SK-N-SH treated with all-trans-retinoic acid at 6 μM for 48 hours (cell line): ENCODE data around the gene UMPS.
"Not testable (repeated sequence)": the region's sequence is repeated elsewhere in the genome, so short reads cannot be mapped to it uniquely, and the experiment has no call there.

Source experiments
- ATAC-seq: fragments of 200-7000 bp; cut with Tn5 transposase; 3 replicates; pipeline ENCODE4 v1.9.1; 2020; ENCODE audit warnings: mild to moderate bottlenecking, moderate library complexity
- ARNTL ChIP-seq: fragments of 450-650 bp; formaldehyde crosslinking; IDR thresholded peaks from 2 replicates; pipeline ENCODE4 v1.5.0; 2020; ENCODE audit warnings: low read depth, mild to moderate bottlenecking, moderate library complexity, borderline replicate concordance
- BACH2 ChIP-seq: fragments of 250-450 bp; sonication (Bioruptor Pico); IDR thresholded peaks from 2 replicates; pipeline ENCODE4 v1.9.0; 2021; ENCODE audit warnings: mild to moderate bottlenecking, borderline replicate concordance
- CSDC2 ChIP-seq: fragments of 250-450 bp; sonication (Bioruptor Pico); IDR thresholded peaks from 2 replicates; pipeline ENCODE4 v1.5.0; 2020; ENCODE audit warnings: mild to moderate bottlenecking, moderate library complexity
- CSRNP3 ChIP-seq: fragments of 250-450 bp; sonication (Bioruptor Pico); IDR thresholded peaks from 2 replicates; pipeline ENCODE4 v1.5.1; 2021; ENCODE audit warnings: mild to moderate bottlenecking, moderate library complexity
- ESRRG ChIP-seq: fragments of 250-450 bp; sonication (Bioruptor Pico); IDR thresholded peaks from 2 replicates; pipeline ENCODE4 v1.6.1; 2021; ENCODE audit warnings: mild to moderate bottlenecking
- GLIS3 ChIP-seq: fragments of 250-450 bp; sonication (Bioruptor Pico); IDR thresholded peaks from 2 replicates; pipeline ENCODE4 v1.5.0; 2020; ENCODE audit warnings: mild to moderate bottlenecking, moderate library complexity
- ISL1 ChIP-seq: fragments of 250-450 bp; sonication (Bioruptor Pico); IDR thresholded peaks from 2 replicates; pipeline ENCODE4 v2.1.2; 2022; ENCODE audit warnings: mild to moderate bottlenecking, moderate library complexity
- OSR1 ChIP-seq: fragments of 250-450 bp; sonication (Bioruptor Pico); IDR thresholded peaks from 2 replicates; pipeline ENCODE4 v1.8.0; 2022; ENCODE audit warnings: moderate library complexity, mild to moderate bottlenecking, inconsistent platforms
- PATZ1 ChIP-seq: fragments of 250-450 bp; sonication (Bioruptor Pico); IDR thresholded peaks from 2 replicates; pipeline ENCODE4 v1.8.0; 2020; ENCODE audit warnings: mild to moderate bottlenecking, moderate library complexity, borderline replicate concordance
- RARB ChIP-seq: fragments of 250-450 bp; sonication (Bioruptor Pico); IDR thresholded peaks from 2 replicates; pipeline ENCODE4 v1.8.0; 2021; ENCODE audit warnings: mild to moderate bottlenecking, moderate library complexity
- SNAI2 ChIP-seq: fragments of 250-450 bp; sonication (Bioruptor Pico); IDR thresholded peaks from 2 replicates; pipeline ENCODE4 v1.5.0; 2020; ENCODE audit warnings: mild to moderate bottlenecking, moderate library complexity
- TCF4 ChIP-seq: fragments of 250-450 bp; sonication (Bioruptor Pico); IDR thresholded peaks from 2 replicates; pipeline ENCODE4 v1.8.0; 2021; ENCODE audit warnings: mild to moderate bottlenecking, moderate library complexity, borderline replicate concordance
- TSHZ2 ChIP-seq: fragments of 250-450 bp; sonication (Bioruptor Pico); IDR thresholded peaks from 2 replicates; pipeline ENCODE4 v1.5.0; 2020; ENCODE audit warnings: mild to moderate bottlenecking, moderate library complexity
- ZC3H10 ChIP-seq: fragments of 250-450 bp; sonication (Bioruptor Pico); IDR thresholded peaks from 2 replicates; pipeline ENCODE4 v1.5.1; 2021; ENCODE audit warnings: mild to moderate bottlenecking, moderate library complexity
- ZFP3 ChIP-seq: fragments of 250-450 bp; sonication (Bioruptor Pico); IDR thresholded peaks from 2 replicates; pipeline ENCODE4 v1.5.0; 2020; ENCODE audit warnings: mild to moderate bottlenecking, moderate library complexity
- ZFP30 ChIP-seq: fragments of 450-650 bp; formaldehyde crosslinking; IDR thresholded peaks from 2 replicates; pipeline ENCODE4 v1.5.0; 2022; ENCODE audit warnings: mild to moderate bottlenecking, moderate library complexity
- ZNF565 ChIP-seq: fragments of 450-650 bp; formaldehyde crosslinking; conservative IDR thresholded peaks from 2 replicates; pipeline ENCODE4 v1.5.0; 2020; ENCODE audit warnings: low read depth, mild to moderate bottlenecking, moderate library complexity
- ZNF8 ChIP-seq: fragments of 450-650 bp; formaldehyde crosslinking; IDR thresholded peaks from 2 replicates; pipeline ENCODE4 v1.5.0; 2020; ENCODE audit warnings: mild to moderate bottlenecking, moderate library complexity
- TF ChIP-seq, protein P1 (sequence below): fragments of 250-450 bp; sonication (Bioruptor Pico); IDR thresholded peaks from 2 replicates; pipeline ENCODE4 v1.5.1; 2020; ENCODE audit warnings: low read depth, mild to moderate bottlenecking, moderate library complexity
- TF ChIP-seq, protein P2 (sequence below): fragments of 250-450 bp; sonication (Bioruptor Pico); IDR thresholded peaks from 2 replicates; pipeline ENCODE4 v1.8.0; 2021; ENCODE audit warnings: low read depth, mild to moderate bottlenecking, moderate library complexity, borderline replicate concordance

The UMPS gene

DNA sequence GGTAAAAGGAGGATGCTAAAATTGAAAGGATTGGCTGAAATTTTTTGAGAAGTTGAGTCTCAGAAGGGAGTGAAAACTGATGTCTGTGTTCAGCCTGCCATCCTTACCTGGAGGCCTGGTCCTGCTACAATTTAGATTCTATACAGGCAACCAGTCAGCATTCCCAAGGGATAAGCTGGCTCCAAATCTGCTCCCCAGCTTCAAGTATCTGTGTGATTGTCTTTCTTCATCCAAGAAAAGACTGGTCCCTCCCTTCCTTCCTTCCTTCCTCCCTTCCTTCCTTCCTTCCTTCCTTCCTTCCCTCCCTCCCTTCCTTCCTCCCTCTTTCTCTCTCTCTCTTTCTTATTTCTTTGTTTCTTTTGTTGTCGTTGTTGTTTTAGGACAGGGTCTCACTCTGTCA is 24.7 kb upstream of the UMPS start:
- no peak for TF ChIP-seq ARNTL (CRISPR knock-in tag)
- TF ChIP-seq TSHZ2 (CRISPR knock-in tag), result no peak
- TF ChIP-seq BACH2 (CRISPR knock-in tag), result no peak
- TF ChIP-seq CSDC2 (CRISPR knock-in tag), result no peak
- no peak for TF ChIP-seq ZNF565
- TF ChIP-seq ZFP3 (CRISPR knock-in tag), result no peak
- TF ChIP-seq ZFP30, result no peak
- TF ChIP-seq GLIS3 (CRISPR knock-in tag), result no peak
- no peak for TF ChIP-seq ZC3H10 (CRISPR knock-in tag)
- no peak for TF ChIP-seq CSRNP3 (CRISPR knock-in tag)
- TF ChIP-seq ZNF8 (CRISPR knock-in tag), result no peak
- TF ChIP-seq OSR1 (CRISPR knock-in tag), result no peak
- TF ChIP-seq RARB (CRISPR knock-in tag), result no peak
- no peak for TF ChIP-seq SNAI2 (CRISPR knock-in tag)
- no peak for TF ChIP-seq ISL1
- no peak for TF ChIP-seq ESRRG
- no peak for TF ChIP-seq PATZ1
- TF ChIP-seq, protein P1, sequence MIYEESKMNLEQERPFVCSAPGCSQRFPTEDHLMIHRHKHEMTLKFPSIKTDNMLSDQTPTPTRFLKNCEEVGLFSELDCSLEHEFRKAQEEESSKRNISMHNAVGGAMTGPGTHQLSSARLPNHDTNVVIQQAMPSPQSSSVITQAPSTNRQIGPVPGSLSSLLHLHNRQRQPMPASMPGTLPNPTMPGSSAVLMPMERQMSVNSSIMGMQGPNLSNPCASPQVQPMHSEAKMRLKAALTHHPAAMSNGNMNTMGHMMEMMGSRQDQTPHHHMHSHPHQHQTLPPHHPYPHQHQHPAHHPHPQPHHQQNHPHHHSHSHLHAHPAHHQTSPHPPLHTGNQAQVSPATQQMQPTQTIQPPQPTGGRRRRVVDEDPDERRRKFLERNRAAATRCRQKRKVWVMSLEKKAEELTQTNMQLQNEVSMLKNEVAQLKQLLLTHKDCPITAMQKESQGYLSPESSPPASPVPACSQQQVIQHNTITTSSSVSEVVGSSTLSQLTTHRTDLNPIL (CRISPR knock-in tag), result no peak
- no peak for ATAC-seq

DNA sequence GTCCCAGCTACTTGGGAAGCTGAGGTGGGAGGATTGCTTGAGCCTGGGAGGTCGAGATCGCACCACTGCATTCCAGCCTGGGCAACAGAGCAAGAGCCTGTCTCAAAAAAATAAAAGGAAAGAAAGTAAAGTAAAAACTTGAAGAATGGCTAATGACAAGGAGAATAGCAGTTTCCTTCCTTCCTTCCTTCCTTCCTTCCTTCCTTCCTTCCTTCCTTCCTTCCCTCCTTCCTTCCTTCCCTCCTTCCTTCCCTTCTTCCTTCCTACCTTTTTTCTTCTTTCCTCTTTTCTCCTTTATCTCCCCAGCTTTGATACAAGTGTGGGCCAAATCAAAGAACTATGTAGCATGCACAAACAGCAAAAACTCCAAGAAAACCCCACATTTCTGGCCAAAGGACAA is 23.0 kb upstream of the UMPS start:
- ATAC-seq, result not testable (repeated sequence)

DNA sequence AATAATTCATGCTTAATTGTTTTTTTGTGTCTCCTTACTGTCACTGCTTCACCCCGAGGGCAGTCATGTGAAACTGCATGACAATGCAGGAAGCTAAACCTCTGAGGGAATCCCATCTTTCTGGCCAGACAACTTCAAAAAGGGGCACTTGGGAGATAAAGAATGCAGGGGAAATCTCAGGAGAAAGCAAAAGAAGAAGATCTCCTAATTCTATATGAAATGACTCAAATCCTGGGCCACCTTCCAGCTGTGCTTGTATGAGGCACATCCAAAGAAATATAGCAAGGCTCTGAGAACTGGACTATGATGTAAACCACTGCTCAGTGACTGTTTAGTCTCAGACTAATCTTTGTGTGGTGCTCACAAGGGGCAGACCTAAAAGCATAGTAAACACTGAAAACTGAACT is 22.6 kb upstream of the UMPS start:
- no peak for TF ChIP-seq CSDC2 (CRISPR knock-in tag)
- TF ChIP-seq ISL1, result no peak
- no peak for TF ChIP-seq OSR1 (CRISPR knock-in tag)
- no peak for TF ChIP-seq CSRNP3 (CRISPR knock-in tag)
- TF ChIP-seq, all 23 proteins: peak for 0
- ATAC-seq, result peak; percentile 81

- ATAC-seq, result no peak
- TF ChIP-seq TCF4 (CRISPR knock-in tag) (no peak), ISL1 (no peak)
Observed at GRCh38 chr3:124714223-124714853, 15.9 kb upstream of the UMPS start.

- TF ChIP-seq, protein P2, sequence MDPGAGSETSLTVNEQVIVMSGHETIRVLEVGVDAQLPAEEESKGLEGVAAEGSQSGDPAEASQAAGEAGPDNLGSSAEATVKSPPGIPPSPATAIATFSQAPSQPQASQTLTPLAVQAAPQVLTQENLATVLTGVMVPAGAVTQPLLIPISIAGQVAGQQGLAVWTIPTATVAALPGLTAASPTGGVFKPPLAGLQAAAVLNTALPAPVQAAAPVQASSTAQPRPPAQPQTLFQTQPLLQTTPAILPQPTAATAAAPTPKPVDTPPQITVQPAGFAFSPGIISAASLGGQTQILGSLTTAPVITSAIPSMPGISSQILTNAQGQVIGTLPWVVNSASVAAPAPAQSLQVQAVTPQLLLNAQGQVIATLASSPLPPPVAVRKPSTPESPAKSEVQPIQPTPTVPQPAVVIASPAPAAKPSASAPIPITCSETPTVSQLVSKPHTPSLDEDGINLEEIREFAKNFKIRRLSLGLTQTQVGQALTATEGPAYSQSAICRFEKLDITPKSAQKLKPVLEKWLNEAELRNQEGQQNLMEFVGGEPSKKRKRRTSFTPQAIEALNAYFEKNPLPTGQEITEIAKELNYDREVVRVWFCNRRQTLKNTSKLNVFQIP (CRISPR knock-in tag), result no peak
- TF ChIP-seq ZNF8 (CRISPR knock-in tag) (no peak), ARNTL (CRISPR knock-in tag) (no peak), TCF4 (CRISPR knock-in tag) (no peak), ESRRG (no peak), ZFP30 (no peak), RARB (CRISPR knock-in tag) (no peak), ZFP3 (CRISPR knock-in tag) (no peak)
- no peak for ATAC-seq
Observed at GRCh38 chr3:124722589-124722988, 7.7 kb upstream of the UMPS start.
